SK-MEL-5 (cell line): ENCODE measurements around the gene CHN2. TPM values are rescaled to one million over a fixed set of nuclear protein-coding genes. Genes with fewer than 3 reads are reported as not detected.

Experiments used
- DNase-seq: peaks from one replicate; pipeline ENCODE4 v3.0.0-alpha.2; 2016; ENCODE audit warnings: low read depth, low spot score
- in situ Hi-C: cut with HindIII; loops from 2 replicates; pipeline ENCODE4 v1.10.0; 2016; ENCODE audit warnings: low sequenced_read_pairs, high pct_unique_total_duplicates, low pct_unique_long_range_greater_than_20kb
- total RNA-seq: library from RNA; depleted of rRNA; stranded (reverse); fragments of >200 nt; shearing (Covaris generic); gene quantifications from 2 replicates; pipeline ENCODE4 v1.2.3, GENCODE V29; 2014

The CHN2 gene
- total RNA-seq, 1 experiment from 2014 or later, result 39.5 TPM

- no peak for DNase-seq
- in situ Hi-C loops, result no loop called here
These were observed 237.1 kb downstream of the CHN2 start for GRCh38 chr7:29431686-29432085.

- no peak for DNase-seq
- in situ Hi-C loops, result no loop called here
These were observed 238.1 kb downstream of the CHN2 start for GRCh38 chr7:29432721-29433120.

- in situ Hi-C loops, result no loop called here
- no peak for DNase-seq
These were observed 239.8 kb downstream of the CHN2 start for GRCh38 chr7:29434380-29434768.

- in situ Hi-C loops, result no loop called here
- no peak for DNase-seq
These were observed 240.6 kb downstream of the CHN2 start for GRCh38 chr7:29435167-29435566.

GRCh38 chr7:29435902-29436301, 241.3 kb downstream of the CHN2 start:
- in situ Hi-C loops, result no loop called here
- no peak for DNase-seq

GRCh38 chr7:29442146-29442545, 247.6 kb downstream of the CHN2 start:
- in situ Hi-C loops, result no loop called here
- no peak for DNase-seq

- DNase-seq, result no peak
- in situ Hi-C loops, result no loop called here
These were observed 249.0 kb downstream of the CHN2 start for GRCh38 chr7:29443552-29443951.

GRCh38 chr7:29444267-29444666, 249.7 kb downstream of the CHN2 start:
- no peak for DNase-seq
- in situ Hi-C loops, result no loop called here

- no peak for DNase-seq
- in situ Hi-C loops, result no loop called here
These were observed 251.2 kb downstream of the CHN2 start for GRCh38 chr7:29445736-29446135.

- no peak for DNase-seq
These were observed 253.3 kb downstream of the CHN2 start for GRCh38 chr7:29447828-29448227.

GRCh38 chr7:29449569-29450260, 255.1 kb downstream of the CHN2 start:
- in situ Hi-C loops, result no loop called here

More at GRCh38 chr7:29447828-29448227, 253.3 kb downstream of the CHN2 start:
- in situ Hi-C loops, result no loop called here

GRCh38 chr7:29453021-29453420, 258.4 kb downstream of the CHN2 start:
- DNase-seq, result no peak
- in situ Hi-C loops, result no loop called here

More at GRCh38 chr7:29449569-29450260, 255.1 kb downstream of the CHN2 start:
- no peak for DNase-seq

- no peak for DNase-seq
- in situ Hi-C loops, result no loop called here
These were observed 259.9 kb downstream of the CHN2 start for GRCh38 chr7:29454464-29454863.

- in situ Hi-C loops, result no loop called here
- no peak for DNase-seq
These were observed 260.4 kb downstream of the CHN2 start for GRCh38 chr7:29454899-29455451.

- DNase-seq, result no peak
- in situ Hi-C loops, result no loop called here
These were observed 262.6 kb downstream of the CHN2 start for GRCh38 chr7:29457141-29457561.

GRCh38 chr7:29457565-29458011, 263.0 kb downstream of the CHN2 start:
- in situ Hi-C loops, result no loop called here
- DNase-seq, result no peak

- DNase-seq, result no peak
- in situ Hi-C loops, result no loop called here
These were observed 264.4 kb downstream of the CHN2 start for GRCh38 chr7:29458933-29459332.

- in situ Hi-C loops, result no loop called here
- DNase-seq, result no peak
These were observed 265.0 kb downstream of the CHN2 start for GRCh38 chr7:29459589-29459988.

- in situ Hi-C loops, result no loop called here
- no peak for DNase-seq
These were observed 267.4 kb downstream of the CHN2 start for GRCh38 chr7:29461996-29462395.
